ENCODE data around the gene DCAF4. TPM values are rescaled to one million over a fixed set of nuclear protein-coding genes. Genes with fewer than 3 reads are reported as not detected.

Gene DCAF4
- total RNA-seq, 1 experiment from 2014 or later: 19.6 TPM

DNA sequence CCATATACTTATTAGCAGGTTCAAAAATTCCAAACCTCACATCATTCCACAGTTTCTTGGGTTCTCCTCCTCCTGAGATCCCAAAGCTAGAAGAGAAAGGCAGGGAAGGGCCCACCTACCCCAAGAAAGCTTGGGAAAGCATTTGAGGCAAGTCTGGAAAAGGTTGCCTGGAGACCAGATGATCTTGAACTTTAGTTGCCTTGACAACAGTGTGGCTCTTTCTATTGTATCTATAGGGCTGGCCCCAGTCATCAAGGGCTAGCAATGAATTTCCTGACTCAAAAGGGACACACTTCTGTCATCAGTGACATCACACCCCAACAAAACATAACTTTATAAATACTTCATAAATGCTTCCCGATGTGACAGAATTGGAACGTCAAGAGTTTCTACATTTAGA lies 60.6 kb downstream of the DCAF4 start:
- no peak for ATAC-seq
- CTCF ChIA-PET: interaction anchor here (0.7 kb wide), 1 partner anchor 1304 kb away, joined by 7 read pairs; no protein-coding TSS in a partner anchor
- DNase-seq (ENCODE audit: low spot score): no peak
- H3K27me3 Mint-ChIP-seq (ENCODE audit: low read depth): no peaks in the 10 kb centered on the region
- POLR2A ChIA-PET: no interaction called here
- H3K36me3 Mint-ChIP-seq: peaks cover 7% of the 10 kb centered on the region
- peaks cover 6% of the 10 kb centered on the region for H3K4me1 Mint-ChIP-seq
- TF ChIP-seq MYBL2 (CRISPR knock-in tag; IDR thresholded peaks at IDR 0.05) (no peak), ZNF232 (CRISPR knock-in tag; IDR thresholded peaks at IDR 0.05) (no peak), ARID4B (CRISPR knock-in tag; IDR thresholded peaks at IDR 0.05; ENCODE audit: borderline replicate concordance) (no peak), CREM (CRISPR knock-in tag; IDR thresholded peaks at IDR 0.05) (no peak), NR2C2 (CRISPR knock-in tag; IDR thresholded peaks at IDR 0.05) (no peak), ZNF416 (CRISPR knock-in tag; IDR thresholded peaks at IDR 0.05) (no peak), ZNF532 (CRISPR knock-in tag; IDR thresholded peaks at IDR 0.05; ENCODE audit: borderline replicate concordance) (no peak)
- TF ChIP-seq, protein P1, sequence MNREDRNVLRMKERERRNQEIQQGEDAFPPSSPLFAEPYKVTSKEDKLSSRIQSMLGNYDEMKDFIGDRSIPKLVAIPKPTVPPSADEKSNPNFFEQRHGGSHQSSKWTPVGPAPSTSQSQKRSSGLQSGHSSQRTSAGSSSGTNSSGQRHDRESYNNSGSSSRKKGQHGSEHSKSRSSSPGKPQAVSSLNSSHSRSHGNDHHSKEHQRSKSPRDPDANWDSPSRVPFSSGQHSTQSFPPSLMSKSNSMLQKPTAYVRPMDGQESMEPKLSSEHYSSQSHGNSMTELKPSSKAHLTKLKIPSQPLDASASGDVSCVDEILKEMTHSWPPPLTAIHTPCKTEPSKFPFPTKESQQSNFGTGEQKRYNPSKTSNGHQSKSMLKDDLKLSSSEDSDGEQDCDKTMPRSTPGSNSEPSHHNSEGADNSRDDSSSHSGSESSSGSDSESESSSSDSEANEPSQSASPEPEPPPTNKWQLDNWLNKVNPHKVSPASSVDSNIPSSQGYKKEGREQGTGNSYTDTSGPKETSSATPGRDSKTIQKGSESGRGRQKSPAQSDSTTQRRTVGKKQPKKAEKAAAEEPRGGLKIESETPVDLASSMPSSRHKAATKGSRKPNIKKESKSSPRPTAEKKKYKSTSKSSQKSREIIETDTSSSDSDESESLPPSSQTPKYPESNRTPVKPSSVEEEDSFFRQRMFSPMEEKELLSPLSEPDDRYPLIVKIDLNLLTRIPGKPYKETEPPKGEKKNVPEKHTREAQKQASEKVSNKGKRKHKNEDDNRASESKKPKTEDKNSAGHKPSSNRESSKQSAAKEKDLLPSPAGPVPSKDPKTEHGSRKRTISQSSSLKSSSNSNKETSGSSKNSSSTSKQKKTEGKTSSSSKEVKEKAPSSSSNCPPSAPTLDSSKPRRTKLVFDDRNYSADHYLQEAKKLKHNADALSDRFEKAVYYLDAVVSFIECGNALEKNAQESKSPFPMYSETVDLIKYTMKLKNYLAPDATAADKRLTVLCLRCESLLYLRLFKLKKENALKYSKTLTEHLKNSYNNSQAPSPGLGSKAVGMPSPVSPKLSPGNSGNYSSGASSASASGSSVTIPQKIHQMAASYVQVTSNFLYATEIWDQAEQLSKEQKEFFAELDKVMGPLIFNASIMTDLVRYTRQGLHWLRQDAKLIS (CRISPR knock-in tag; IDR thresholded peaks at IDR 0.05; ENCODE audit: borderline replicate concordance): no peak
- TF ChIP-seq, protein P2, sequence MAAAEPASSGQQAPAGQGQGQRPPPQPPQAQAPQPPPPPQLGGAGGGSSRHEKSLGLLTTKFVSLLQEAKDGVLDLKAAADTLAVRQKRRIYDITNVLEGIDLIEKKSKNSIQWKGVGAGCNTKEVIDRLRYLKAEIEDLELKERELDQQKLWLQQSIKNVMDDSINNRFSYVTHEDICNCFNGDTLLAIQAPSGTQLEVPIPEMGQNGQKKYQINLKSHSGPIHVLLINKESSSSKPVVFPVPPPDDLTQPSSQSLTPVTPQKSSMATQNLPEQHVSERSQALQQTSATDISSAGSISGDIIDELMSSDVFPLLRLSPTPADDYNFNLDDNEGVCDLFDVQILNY (CRISPR knock-in tag; IDR thresholded peaks at IDR 0.05): no peak
- no peak overlapping the region for H3K4me3 Mint-ChIP-seq
- no peak overlapping the region for H3K27ac Mint-ChIP-seq
- H3K9me3 Mint-ChIP-seq: peaks cover 5% of the 10 kb centered on the region; the same call in 1 of the 2 replicates

GRCh38 chr14:72990171-72990570 lies 63.9 kb downstream of the DCAF4 start:
- H3K4me1 Mint-ChIP-seq: no peaks in the 10 kb centered on the region
- ChIA-PET POLR2A (interaction anchor here (1.3 kb wide), 1 partner anchor 68 kb away, joined by 3 read pairs; the partner anchor contains the start of gene RBM25), CTCF (interaction anchor here (0.7 to 1.7 kb wide), 2 partner anchors 42 to 68 kb away, joined by 3 to 4 read pairs; partner anchors contain the start of gene RBM25)
- H3K36me3 Mint-ChIP-seq: peaks cover 9% of the 10 kb centered on the region; the same call in 1 of the 2 replicates
- DNase-seq (ENCODE audit: low spot score): no peak
- no peak for ATAC-seq
- no peak overlapping the region for H3K27ac Mint-ChIP-seq
- no peak overlapping the region for H3K4me3 Mint-ChIP-seq
- H3K9me3 Mint-ChIP-seq: no peaks in the 10 kb centered on the region
- TF ChIP-seq FOXJ3 (CRISPR knock-in tag; IDR thresholded peaks at IDR 0.05; ENCODE audit: borderline replicate concordance) (no peak), RELA (CRISPR knock-in tag; IDR thresholded peaks at IDR 0.05; ENCODE audit: borderline replicate concordance) (no peak), ATF6 (CRISPR knock-in tag; IDR thresholded peaks at IDR 0.05) (no peak), USF2 (CRISPR knock-in tag; IDR thresholded peaks at IDR 0.05) (no peak)
- no peaks in the 10 kb centered on the region for H3K27me3 Mint-ChIP-seq (ENCODE audit: low read depth)

Measured in WTC11 (cell line).